Esophagus muscularis mucosa (tissue), 4 donors: ENCODE data around the gene ZMYND15.

ENCODE experiments used
- EP300 ChIP-seq: sonication (generic); formaldehyde crosslinking; IDR thresholded peaks from one replicate; pipeline ENCODE4 v1.6.1; 2017; ENCODE audit warnings: antibody characterized with exemption
- POLR2A ChIP-seq: fragments of 450-650 bp; IDR thresholded peaks from one replicate; pipeline ENCODE4 v1.6.1; 2017; ENCODE audit warnings: antibody characterized with exemption, moderate library complexity, mild to moderate bottlenecking, low read depth
- POLR2AphosphoS5 ChIP-seq, 2 donors: sonication (generic); formaldehyde crosslinking; IDR thresholded peaks; one replicate each; pipeline ENCODE4 v1.6.1; 2017; ENCODE audit warnings: antibody characterized with exemption in 2 of 2
- TF ChIP-seq, protein P1 (sequence below), 3 experiments: fragments of 200-600 bp in 2 of 3; fragments of 450-650 bp in 1 of 3; sonication (generic) in 2 of 3; IDR thresholded peaks; one replicate each; pipeline ENCODE4 v1.5.1; 2017 to 2019; ENCODE audit warnings: antibody characterized with exemption in 3 of 3, mild to moderate bottlenecking in 2 of 3, moderate library complexity in 1 of 3

DNA sequence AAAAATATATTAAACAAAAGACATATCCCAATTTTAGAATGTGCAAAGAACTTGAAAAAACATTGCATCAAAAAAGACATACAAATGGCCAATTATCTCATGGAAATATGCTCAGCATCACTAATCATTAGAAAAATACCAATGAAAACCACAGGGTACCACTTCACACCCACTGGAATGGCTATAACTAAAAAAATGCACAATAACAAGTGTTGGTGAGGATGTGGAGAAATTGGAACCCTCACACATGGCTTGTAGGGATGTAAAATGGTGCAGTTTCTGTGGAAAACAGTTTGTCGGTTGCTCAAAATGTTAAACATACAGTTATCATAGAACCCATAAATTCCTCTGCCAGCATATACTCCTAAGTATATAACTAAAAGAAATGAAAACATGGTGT is 55.5 kb downstream of the ZMYND15 start:
- TF ChIP-seq, protein P1, sequence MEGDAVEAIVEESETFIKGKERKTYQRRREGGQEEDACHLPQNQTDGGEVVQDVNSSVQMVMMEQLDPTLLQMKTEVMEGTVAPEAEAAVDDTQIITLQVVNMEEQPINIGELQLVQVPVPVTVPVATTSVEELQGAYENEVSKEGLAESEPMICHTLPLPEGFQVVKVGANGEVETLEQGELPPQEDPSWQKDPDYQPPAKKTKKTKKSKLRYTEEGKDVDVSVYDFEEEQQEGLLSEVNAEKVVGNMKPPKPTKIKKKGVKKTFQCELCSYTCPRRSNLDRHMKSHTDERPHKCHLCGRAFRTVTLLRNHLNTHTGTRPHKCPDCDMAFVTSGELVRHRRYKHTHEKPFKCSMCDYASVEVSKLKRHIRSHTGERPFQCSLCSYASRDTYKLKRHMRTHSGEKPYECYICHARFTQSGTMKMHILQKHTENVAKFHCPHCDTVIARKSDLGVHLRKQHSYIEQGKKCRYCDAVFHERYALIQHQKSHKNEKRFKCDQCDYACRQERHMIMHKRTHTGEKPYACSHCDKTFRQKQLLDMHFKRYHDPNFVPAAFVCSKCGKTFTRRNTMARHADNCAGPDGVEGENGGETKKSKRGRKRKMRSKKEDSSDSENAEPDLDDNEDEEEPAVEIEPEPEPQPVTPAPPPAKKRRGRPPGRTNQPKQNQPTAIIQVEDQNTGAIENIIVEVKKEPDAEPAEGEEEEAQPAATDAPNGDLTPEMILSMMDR (IDR thresholded peaks at IDR 0.05), result no peak
- no peak for TF ChIP-seq EP300
- no peak for TF ChIP-seq POLR2AphosphoS5 (IDR thresholded peaks at IDR 0.05)
- no peak for TF ChIP-seq POLR2A
